ENCODE measurements around the gene SFMBT1.
A peak's percentile ranks its signal among the peaks of the same experiment; 100 is the strongest.

The SFMBT1 gene

GRCh38 chr3:53045518-53046170, at the start of gene SFMBT1:
Gene SFMBT1, minus strand, starts transcription at chr3:53046073. Its CDS starts 76,945 bp downstream, at chr3:52969128.
- ATAC-seq (replicated peaks), result peak; percentile 61 to 68
- Mint-ChIP-seq H3K9me3 (no peaks in the 10 kb centered on the region), H3K4me1 (peaks cover 20 to 32% of the 10 kb centered on the region in 2 donors), H3K27me3 (no peaks in the 10 kb centered on the region), H3K4me3 (peak within 1 kb of the TSS; percentile 93 to 94), H3K36me3 (peaks cover 0 to 2% of the 10 kb centered on the region in 2 donors), H3K27ac (peak within 1 kb of the TSS; percentile 98)
- DNase-seq, result peak; percentile 44

GRCh38 chr3:53092942-53093341, 47.1 kb upstream of the SFMBT1 start:
- DNase-seq (no peak), ATAC-seq (replicated peaks) (no peak)
- H3K36me3 Mint-ChIP-seq, result peaks cover 16 to 38% of the 10 kb centered on the region in 2 donors
- no peak overlapping the region for H3K4me3 Mint-ChIP-seq
- no peak overlapping the region for H3K27ac Mint-ChIP-seq
- no peaks in the 10 kb centered on the region for H3K27me3 Mint-ChIP-seq
- no peaks in the 10 kb centered on the region for H3K9me3 Mint-ChIP-seq
- peaks cover 0 to 2% of the 10 kb centered on the region in 2 donors for H3K4me1 Mint-ChIP-seq

GRCh38 chr3:53092216-53092615, 46.3 kb upstream of the SFMBT1 start:
- H3K4me1 Mint-ChIP-seq, result peaks cover 0 to 2% of the 10 kb centered on the region in 2 donors
- ATAC-seq (replicated peaks) (no peak), DNase-seq (no peak)
- H3K27ac Mint-ChIP-seq, result peak overlapping the region; percentile 67
- no peaks in the 10 kb centered on the region for H3K9me3 Mint-ChIP-seq
- H3K36me3 Mint-ChIP-seq, result peaks cover 15 to 41% of the 10 kb centered on the region in 2 donors
- no peaks in the 10 kb centered on the region for H3K27me3 Mint-ChIP-seq
- H3K4me3 Mint-ChIP-seq, result no peak overlapping the region

- ATAC-seq (replicated peaks) (no peak), DNase-seq (no peak)
- Mint-ChIP-seq H3K27me3 (no peaks in the 10 kb centered on the region), H3K36me3 (peaks cover 15 to 42% of the 10 kb centered on the region in 2 donors), H3K9me3 (no peaks in the 10 kb centered on the region), H3K27ac (no peak overlapping the region), H3K4me1 (peaks cover 0 to 2% of the 10 kb centered on the region in 2 donors), H3K4me3 (no peak overlapping the region)
Observed at GRCh38 chr3:53091011-53091410, 45.1 kb upstream of the SFMBT1 start.

GRCh38 chr3:53089511-53089910, 43.6 kb upstream of the SFMBT1 start:
- Mint-ChIP-seq H3K36me3 (peaks cover 15 to 41% of the 10 kb centered on the region in 2 donors), H3K4me3 (no peak overlapping the region), H3K9me3 (no peaks in the 10 kb centered on the region), H3K4me1 (peaks cover 0 to 2% of the 10 kb centered on the region in 2 donors), H3K27ac (peak overlapping the region; percentile 42), H3K27me3 (no peaks in the 10 kb centered on the region)
- DNase-seq (no peak), ATAC-seq (replicated peaks) (no peak)

- H3K4me1 Mint-ChIP-seq, result no peaks in the 10 kb centered on the region
- no peaks in the 10 kb centered on the region for H3K27me3 Mint-ChIP-seq
- DNase-seq, result no peak
- no peak overlapping the region for H3K4me3 Mint-ChIP-seq
- peaks cover 22 to 28% of the 10 kb centered on the region in 2 donors for H3K36me3 Mint-ChIP-seq
- H3K27ac Mint-ChIP-seq, result no peak overlapping the region
- ATAC-seq (replicated peaks), result no peak
- H3K9me3 Mint-ChIP-seq, result no peaks in the 10 kb centered on the region
Observed at GRCh38 chr3:53085476-53085875, 39.6 kb upstream of the SFMBT1 start.

GRCh38 chr3:53084310-53085001, 38.6 kb upstream of the SFMBT1 start:
- H3K36me3 Mint-ChIP-seq, result peaks cover 16 to 24% of the 10 kb centered on the region in 2 donors
- H3K4me1 Mint-ChIP-seq, result no peaks in the 10 kb centered on the region
- no peak overlapping the region for H3K27ac Mint-ChIP-seq
- no peaks in the 10 kb centered on the region for H3K9me3 Mint-ChIP-seq
- no peaks in the 10 kb centered on the region for H3K27me3 Mint-ChIP-seq
- ATAC-seq (replicated peaks) (no peak), DNase-seq (no peak)
- no peak overlapping the region for H3K4me3 Mint-ChIP-seq

GRCh38 chr3:53083949-53084309, 38.1 kb upstream of the SFMBT1 start:
- Mint-ChIP-seq H3K9me3 (no peaks in the 10 kb centered on the region), H3K27me3 (no peaks in the 10 kb centered on the region), H3K36me3 (peaks cover 12 to 24% of the 10 kb centered on the region in 2 donors), H3K4me1 (no peaks in the 10 kb centered on the region), H3K4me3 (no peak overlapping the region), H3K27ac (peak overlapping the region; percentile 1)
- DNase-seq (no peak), ATAC-seq (replicated peaks) (no peak)

- H3K4me3 Mint-ChIP-seq, result no peak overlapping the region
- ATAC-seq (replicated peaks) (no peak), DNase-seq (no peak)
- H3K9me3 Mint-ChIP-seq, result no peaks in the 10 kb centered on the region
- H3K27me3 Mint-ChIP-seq, result no peaks in the 10 kb centered on the region
- H3K4me1 Mint-ChIP-seq, result no peaks in the 10 kb centered on the region
- no peak overlapping the region for H3K27ac Mint-ChIP-seq
- peaks cover 12 to 26% of the 10 kb centered on the region in 2 donors for H3K36me3 Mint-ChIP-seq
Observed at GRCh38 chr3:53083521-53083920, 37.6 kb upstream of the SFMBT1 start.

GRCh38 chr3:53082736-53083135, 36.9 kb upstream of the SFMBT1 start:
- Mint-ChIP-seq H3K9me3 (no peaks in the 10 kb centered on the region), H3K36me3 (peaks cover 9 to 23% of the 10 kb centered on the region in 2 donors), H3K27me3 (no peaks in the 10 kb centered on the region), H3K27ac (no peak overlapping the region), H3K4me1 (no peaks in the 10 kb centered on the region), H3K4me3 (no peak overlapping the region)
- ATAC-seq (replicated peaks) (no peak), DNase-seq (no peak)

GRCh38 chr3:53081318-53081717, 35.4 kb upstream of the SFMBT1 start:
- peaks cover 9 to 20% of the 10 kb centered on the region in 2 donors for H3K36me3 Mint-ChIP-seq
- no peak overlapping the region for H3K4me3 Mint-ChIP-seq
- H3K27me3 Mint-ChIP-seq, result no peaks in the 10 kb centered on the region
- no peaks in the 10 kb centered on the region for H3K4me1 Mint-ChIP-seq
- no peaks in the 10 kb centered on the region for H3K9me3 Mint-ChIP-seq
- DNase-seq, result no peak
- ATAC-seq (replicated peaks), result no peak
- H3K27ac Mint-ChIP-seq, result no peak overlapping the region

GRCh38 chr3:53080612-53081205, 34.8 kb upstream of the SFMBT1 start:
- Mint-ChIP-seq H3K27me3 (no peaks in the 10 kb centered on the region), H3K36me3 (peaks cover 9 to 22% of the 10 kb centered on the region in 2 donors), H3K9me3 (no peaks in the 10 kb centered on the region), H3K4me1 (no peaks in the 10 kb centered on the region), H3K27ac (no peak overlapping the region), H3K4me3 (no peak overlapping the region)
- DNase-seq (no peak), ATAC-seq (replicated peaks) (no peak)

GRCh38 chr3:53079791-53080555, 34.1 kb upstream of the SFMBT1 start:
- Mint-ChIP-seq H3K4me1 (no peaks in the 10 kb centered on the region), H3K36me3 (peaks cover 9 to 25% of the 10 kb centered on the region in 2 donors)

GRCh38 chr3:53079147-53079546, 33.3 kb upstream of the SFMBT1 start:
- DNase-seq (no peak), ATAC-seq (replicated peaks) (no peak)
- Mint-ChIP-seq H3K27ac (no peak overlapping the region), H3K4me1 (peaks cover 0 to 1% of the 10 kb centered on the region in 2 donors), H3K9me3 (no peaks in the 10 kb centered on the region), H3K4me3 (no peak overlapping the region), H3K27me3 (no peaks in the 10 kb centered on the region), H3K36me3 (peaks cover 7 to 23% of the 10 kb centered on the region in 2 donors)

More at GRCh38 chr3:53079791-53080555, 34.1 kb upstream of the SFMBT1 start:
- no peaks in the 10 kb centered on the region for H3K27me3 Mint-ChIP-seq
- H3K9me3 Mint-ChIP-seq, result no peaks in the 10 kb centered on the region
- no peak overlapping the region for H3K27ac Mint-ChIP-seq
- no peak for ATAC-seq (replicated peaks)
- no peak overlapping the region for H3K4me3 Mint-ChIP-seq
- DNase-seq, result no peak
